ENCODE results near the gene ADCY3.

Gene ADCY3

DNA sequence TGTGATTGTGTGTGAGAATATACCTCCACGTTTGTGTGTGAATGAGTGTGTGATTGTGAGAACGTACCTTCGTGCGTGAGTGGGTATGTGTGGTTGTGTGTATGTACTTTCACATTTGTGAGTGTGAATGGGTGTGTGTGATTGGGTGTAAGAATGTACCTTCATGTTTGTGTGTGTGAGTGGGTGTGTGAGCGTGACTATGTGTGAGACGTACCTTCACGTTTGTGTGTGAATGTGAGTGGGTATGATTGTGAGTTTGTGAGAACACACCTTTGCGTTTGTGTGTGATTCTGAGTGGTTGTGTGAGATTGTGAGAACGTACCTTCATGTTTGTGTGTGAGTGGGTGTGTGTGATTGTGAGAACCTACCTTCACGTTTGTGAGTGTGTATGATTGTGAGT lies 5.8 kb upstream of the ADCY3 start:
- no peak for DNase-seq (ENCODE audit: low spot score)

- no peak for DNase-seq (ENCODE audit: low spot score)
Measured at GRCh38 chr2:24924732-24925131, 4.7 kb upstream of the ADCY3 start.

DNA sequence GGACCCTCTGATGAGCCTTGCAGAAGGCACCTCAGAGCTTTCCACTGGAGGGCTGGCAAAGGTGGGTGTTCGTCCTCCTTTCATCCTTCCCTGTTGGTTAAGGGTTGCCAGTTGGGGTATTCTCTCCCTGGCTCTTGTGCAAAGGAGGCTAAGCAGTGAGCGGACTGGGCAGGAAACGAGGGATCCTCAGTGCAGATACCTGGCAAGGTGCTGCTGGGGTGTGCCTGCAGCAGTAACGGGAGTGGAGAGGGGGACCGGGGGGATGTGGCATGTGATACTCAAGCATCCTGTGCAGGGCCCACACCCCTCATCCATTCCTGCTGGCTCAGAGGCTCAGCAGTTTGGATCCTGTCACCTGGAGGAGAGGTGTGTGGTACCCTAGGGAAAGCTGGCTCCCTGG lies 4.2 kb upstream of the ADCY3 start:
- no peak for DNase-seq (ENCODE audit: low spot score)

GRCh38 chr2:24923106-24923505 lies 3.1 kb upstream of the ADCY3 start:
- no peak for DNase-seq (ENCODE audit: low spot score)

- no peak for DNase-seq (ENCODE audit: low spot score)
Measured at GRCh38 chr2:24922556-24922955, 2.5 kb upstream of the ADCY3 start.

DNA sequence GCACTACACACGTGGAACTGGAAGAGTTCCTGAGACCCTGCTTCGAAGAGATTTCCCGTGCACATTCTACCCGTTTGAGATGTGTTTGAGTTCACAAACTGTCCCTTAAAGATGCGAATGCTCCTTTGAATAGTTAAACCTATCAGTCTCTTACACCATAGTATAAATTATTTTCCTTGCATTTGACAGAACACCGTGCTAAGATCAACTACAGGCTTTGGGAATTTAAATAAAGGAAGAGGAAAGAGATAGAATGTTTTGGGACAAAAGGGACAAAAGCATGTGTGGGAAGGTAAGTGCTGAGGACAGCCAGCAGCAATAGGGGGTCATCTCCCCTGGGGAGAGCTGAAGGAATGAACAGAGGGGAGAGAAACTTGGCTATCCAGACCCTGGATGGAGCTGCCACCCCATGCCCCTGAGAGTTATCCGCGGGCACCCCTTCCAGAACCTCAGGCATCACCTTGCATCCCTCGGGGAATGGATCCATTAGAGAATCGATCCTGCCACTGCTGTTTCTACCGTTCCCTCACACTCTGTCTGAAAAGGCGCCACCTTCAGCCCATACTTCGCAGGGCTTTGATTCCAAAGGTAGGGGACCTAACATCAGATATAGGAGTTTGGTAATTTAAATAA lies 888 bp upstream of the ADCY3 start:
- DNase-seq (ENCODE audit: low spot score) = peak; percentile 62

GRCh38 chr2:24919506-24920097 lies 435 bp downstream of the ADCY3 start:
- peak; percentile 59 for DNase-seq (ENCODE audit: low spot score)

GRCh38 chr2:24919037-24919505 lies 966 bp downstream of the ADCY3 start:
- DNase-seq (ENCODE audit: low spot score) = peak; percentile 91

- DNase-seq (ENCODE audit: low spot score) = no peak
Measured at GRCh38 chr2:24918326-24919036, 1.6 kb downstream of the ADCY3 start.

DNA sequence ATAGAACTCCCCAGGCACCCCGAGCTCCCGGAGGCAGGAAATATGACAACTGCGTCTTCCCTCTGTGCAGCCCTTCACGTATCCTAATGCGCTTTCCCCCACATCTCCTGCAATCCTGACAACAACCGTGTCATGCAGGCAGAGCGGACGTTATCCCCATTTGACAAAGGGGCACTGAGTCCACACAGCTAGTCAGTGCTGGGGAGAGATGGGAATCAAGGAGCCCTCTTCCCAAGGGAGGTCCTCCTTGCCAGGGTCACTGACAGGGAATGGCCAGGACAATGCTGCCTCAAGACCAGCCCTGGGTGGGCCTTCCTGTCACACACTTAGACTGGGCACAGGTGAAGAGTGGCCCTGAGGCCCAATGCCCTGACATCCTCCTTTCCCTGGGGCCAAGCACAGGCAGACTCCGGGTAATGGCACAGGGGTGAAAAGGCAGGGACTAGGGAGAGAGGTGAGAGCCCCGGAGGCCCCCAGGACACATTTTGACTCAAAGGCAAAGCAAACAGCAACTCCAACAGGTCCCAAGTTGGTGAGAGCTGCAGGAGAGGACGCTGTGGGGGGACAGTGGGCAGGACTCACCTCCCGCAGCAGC lies 2.2 kb downstream of the ADCY3 start:
- no peak for DNase-seq (ENCODE audit: low spot score)

DNA sequence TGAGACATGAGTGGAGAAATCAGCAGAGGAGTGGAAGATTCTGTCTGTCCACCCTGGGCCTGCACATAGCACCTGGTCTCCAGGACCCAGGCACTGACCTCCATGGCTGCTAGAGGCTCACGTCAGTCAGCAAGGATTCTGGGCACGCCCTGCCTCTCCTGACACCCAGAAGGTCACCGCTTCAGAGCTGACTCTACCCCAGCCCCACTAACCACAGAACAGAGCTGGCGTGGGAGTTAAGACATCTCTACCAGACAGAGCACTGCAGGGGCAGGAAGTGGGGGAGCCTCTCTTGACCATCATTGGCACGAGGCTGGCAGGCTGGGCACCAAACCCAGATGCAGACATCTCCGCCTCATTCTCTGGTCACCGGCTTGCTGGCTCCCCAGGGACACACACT lies 3.0 kb downstream of the ADCY3 start:
- peak; percentile 43 for DNase-seq (ENCODE audit: low spot score)

DNA sequence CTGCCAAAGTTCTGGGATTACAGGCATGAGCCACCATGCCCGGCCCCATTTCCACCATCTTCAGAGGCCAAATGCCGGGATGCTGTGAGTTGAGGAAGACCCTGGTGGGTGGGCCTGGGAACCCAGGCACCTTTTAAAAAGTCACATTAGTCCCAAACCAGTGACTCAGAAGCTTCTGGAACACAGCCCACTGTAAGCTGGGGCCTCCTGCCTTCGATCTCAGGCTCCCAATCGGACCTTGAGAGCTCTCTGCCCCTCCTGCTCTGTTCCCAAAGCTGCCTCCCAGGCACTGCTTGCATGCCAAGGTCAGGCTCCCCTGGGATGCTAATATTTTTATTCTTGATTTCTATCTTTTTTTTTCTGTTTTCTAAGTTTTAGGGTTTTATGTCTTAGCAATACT lies 4.2 kb downstream of the ADCY3 start:
- DNase-seq (ENCODE audit: low spot score) = no peak

GRCh38 chr2:24915175-24915574 lies 4.9 kb downstream of the ADCY3 start:
- no peak for DNase-seq (ENCODE audit: low spot score)

GRCh38 chr2:24914713-24915112 lies 5.3 kb downstream of the ADCY3 start:
- no peak for DNase-seq (ENCODE audit: low spot score)

DNA sequence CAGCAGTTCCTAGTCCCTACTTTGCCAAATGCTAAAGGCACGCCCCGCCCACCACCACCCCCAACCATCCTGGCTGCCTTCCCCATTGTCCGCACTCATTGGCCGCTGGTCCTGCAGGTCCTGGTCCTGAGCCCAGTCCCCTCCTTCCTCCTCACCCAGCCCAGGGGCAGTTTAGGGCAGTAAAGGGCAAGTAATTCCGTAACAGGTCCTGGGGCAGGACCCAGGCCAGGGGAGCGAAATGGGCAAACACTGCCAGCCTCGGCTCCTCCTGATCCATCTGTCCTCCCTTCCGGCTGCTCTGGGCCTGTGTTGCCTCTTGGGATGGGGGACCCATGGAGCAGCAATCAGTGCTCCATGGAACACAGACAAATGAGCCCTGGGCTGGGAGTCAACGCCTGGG lies 6.1 kb downstream of the ADCY3 start:
- no peak for DNase-seq (ENCODE audit: low spot score)

DNA sequence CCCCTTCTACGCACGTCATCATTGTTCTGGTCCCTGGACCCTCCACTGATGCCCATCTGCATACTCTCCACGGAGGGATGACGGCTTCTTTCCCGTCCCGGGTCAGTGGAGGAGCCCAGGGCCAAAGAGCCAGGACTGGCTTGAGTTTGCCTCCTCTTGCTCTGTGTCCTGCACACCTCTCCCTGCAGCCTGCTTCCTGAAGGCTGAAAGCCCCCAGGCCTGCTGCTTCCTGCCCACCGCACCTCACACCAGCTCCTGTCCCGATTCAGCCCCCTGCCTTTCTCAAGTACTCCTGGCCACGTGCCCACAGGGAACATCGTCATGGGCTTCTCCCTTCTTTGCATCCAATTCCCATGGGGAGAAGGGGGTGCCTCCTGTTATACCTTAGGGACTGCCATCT lies 7.1 kb downstream of the ADCY3 start:
- no peak for DNase-seq (ENCODE audit: low spot score)

DNA sequence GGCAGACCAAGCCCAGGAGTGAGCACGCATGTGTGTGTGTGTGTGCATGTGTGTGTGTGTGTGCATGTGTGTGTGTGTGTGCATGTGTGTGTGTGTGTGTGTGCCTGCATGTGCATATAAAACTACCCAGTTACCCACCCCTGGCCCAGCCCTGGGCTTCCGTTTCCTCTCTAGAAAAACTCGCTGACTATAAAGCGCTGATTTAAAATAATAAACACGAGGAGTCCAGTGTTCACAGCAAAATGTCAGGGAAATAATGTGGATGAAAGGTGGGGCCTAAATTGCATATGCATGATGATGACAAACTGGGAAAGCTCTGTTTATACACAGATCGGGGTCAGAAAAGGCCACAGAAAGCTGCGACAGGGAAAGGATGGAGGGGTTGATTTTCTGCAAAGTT lies 7.5 kb downstream of the ADCY3 start:
- DNase-seq (ENCODE audit: low spot score) = no peak

- DNase-seq (ENCODE audit: low spot score) = no peak
Measured at GRCh38 chr2:24910245-24910644, 9.8 kb downstream of the ADCY3 start.

- DNase-seq (ENCODE audit: low spot score) = no peak
Measured at GRCh38 chr2:24909555-24910177, 10.4 kb downstream of the ADCY3 start.

GRCh38 chr2:24908461-24908901 lies 11.6 kb downstream of the ADCY3 start:
- peak; percentile 23 for DNase-seq (ENCODE audit: low spot score)

DNA sequence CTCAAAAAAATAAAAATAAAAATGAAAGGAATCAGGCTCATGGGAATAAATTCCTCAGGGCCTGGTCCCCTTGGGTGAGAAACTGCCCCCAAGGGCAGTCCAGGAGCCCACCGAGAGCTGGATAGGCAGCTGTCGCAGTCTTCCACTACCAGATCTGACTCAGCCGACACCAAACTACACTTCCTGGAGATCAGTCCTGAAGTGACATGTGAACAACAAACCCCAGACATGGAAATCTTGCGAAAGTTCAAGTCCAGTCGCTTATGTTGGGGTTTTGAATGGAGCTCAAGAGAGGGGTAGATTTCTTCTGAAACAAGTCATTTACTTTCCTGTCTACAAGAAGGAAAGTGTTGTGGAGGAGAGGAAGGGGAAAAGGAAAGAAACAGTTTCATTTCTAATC lies 12.9 kb downstream of the ADCY3 start:
- DNase-seq (ENCODE audit: low spot score) = no peak

- no peak for DNase-seq (ENCODE audit: low spot score)
Measured at GRCh38 chr2:24906466-24906865, 13.6 kb downstream of the ADCY3 start.
